HEK293 (cell line): ENCODE results near the gene SUOX.

Experiments
- CTCF ChIA-PET: fragments of 350-600 bp; formaldehyde crosslinking; extraction: SDS; loops from one replicate; lab custom pipeline; 2021; ENCODE audit warnings: antibody characterized with exemption; lab: Yijun Ruan, JAX
- POLR2A ChIA-PET: fragments of 300-600 bp; formaldehyde crosslinking; extraction: SDS; loops from one replicate; lab custom pipeline; 2020; ENCODE audit warnings: antibody characterized with exemption, inconsistent platforms; lab: Yijun Ruan, JAX
- H3K27ac ChIP-seq: fragments of 200-500 bp; sonication (Bioruptor generic); 2 replicates; pipeline ENCODE4 v1.5.1; 2014; ENCODE audit warnings: low read depth, low read length, control low read depth, inconsistent platforms; ENCODE audit errors: extremely low read depth
- H3K36me3 ChIP-seq, 2 experiments: fragments of 200-500 bp in 1 of 2; sonication (Bioruptor generic) in 1 of 2; 1 replicate in 1 of 2; 2 replicates in 1 of 2; pipeline ENCODE4 v1.5.1; 2014 to 2017; ENCODE audit warnings: inconsistent platforms in 2 of 2, low read length in 2 of 2; ENCODE audit not compliant: control insufficient read depth in 2 of 2, insufficient read depth in 1 of 2
- H3K4me1 ChIP-seq: fragments of 200-500 bp; sonication (Bioruptor generic); 2 replicates; pipeline ENCODE4 v1.5.1; 2014; ENCODE audit warnings: mild to moderate bottlenecking, low read length, inconsistent platforms; ENCODE audit not compliant: control insufficient read depth, insufficient read depth
- H3K4me3 ChIP-seq: 2 replicates; pipeline ENCODE4 v1.5.1; 2011; ENCODE audit warnings: low read depth, mild to moderate bottlenecking, control low read depth, low read length, moderate library complexity
- H3K9me3 ChIP-seq: fragments of 200-500 bp; sonication (Bioruptor generic); 2 replicates; pipeline ENCODE4 v1.5.1; 2014; ENCODE audit warnings: low read depth, low read length, inconsistent platforms; ENCODE audit not compliant: control insufficient read depth, insufficient read depth
- KLF7 ChIP-seq: fragments of 450-650 bp; formaldehyde crosslinking; IDR thresholded peaks from 2 replicates; pipeline ENCODE4 v1.5.1; 2016; ENCODE audit warnings: missing biosample characterization, missing genetic modification characterization, borderline replicate concordance
- OSR2 ChIP-seq: fragments of 450-650 bp; formaldehyde crosslinking; IDR thresholded peaks from 2 replicates; pipeline ENCODE4 v1.5.1; 2016; ENCODE audit warnings: missing biosample characterization, missing genetic modification characterization
- REPIN1 ChIP-seq: fragments of 450-650 bp; formaldehyde crosslinking; IDR thresholded peaks from 2 replicates; pipeline ENCODE4 v1.5.1; 2017; ENCODE audit warnings: missing biosample characterization, missing genetic modification characterization, low read depth
- WT1 ChIP-seq: fragments of 450-650 bp; formaldehyde crosslinking; IDR thresholded peaks from 2 replicates; pipeline ENCODE4 v1.5.1; 2016; ENCODE audit warnings: missing biosample characterization, missing genetic modification characterization
- YY1 ChIP-seq: fragments of 450-650 bp; formaldehyde crosslinking; IDR thresholded peaks from 2 replicates; pipeline ENCODE4 v1.5.1; 2018; ENCODE audit warnings: missing biosample characterization, missing genetic modification characterization
- ZBTB1 ChIP-seq: fragments of 450-650 bp; formaldehyde crosslinking; IDR thresholded peaks from 2 replicates; pipeline ENCODE4 v1.5.1; 2016; ENCODE audit warnings: missing biosample characterization, missing genetic modification characterization
- ZBTB8A ChIP-seq: fragments of 450-650 bp; formaldehyde crosslinking; IDR thresholded peaks from 2 replicates; pipeline ENCODE4 v1.5.1; 2016; ENCODE audit warnings: missing biosample characterization, missing genetic modification characterization
- ZIC2 ChIP-seq: fragments of 450-650 bp; formaldehyde crosslinking; IDR thresholded peaks from 2 replicates; pipeline ENCODE4 v1.5.1; 2016; ENCODE audit warnings: missing biosample characterization, missing genetic modification characterization
- ZNF202 ChIP-seq: fragments of 450-650 bp; formaldehyde crosslinking; IDR thresholded peaks from 2 replicates; pipeline ENCODE4 v1.5.1; 2016; ENCODE audit warnings: missing biosample characterization, missing genetic modification characterization, borderline replicate concordance
- ZNF391 ChIP-seq: fragments of 450-650 bp; formaldehyde crosslinking; IDR thresholded peaks from 2 replicates; pipeline ENCODE4 v1.5.1; 2016; ENCODE audit warnings: low read depth, missing biosample characterization, missing genetic modification characterization, borderline replicate concordance
- ZNF529 ChIP-seq: fragments of 450-650 bp; formaldehyde crosslinking; IDR thresholded peaks from 2 replicates; pipeline ENCODE4 v1.5.1; 2017; ENCODE audit warnings: missing genetic modification characterization, missing biosample characterization; ENCODE audit not compliant: insufficient replicate concordance
- ZNF555 ChIP-seq: fragments of 450-650 bp; formaldehyde crosslinking; conservative IDR thresholded peaks from 2 replicates; pipeline ENCODE4 v1.5.1; 2017; ENCODE audit warnings: missing biosample characterization, mild to moderate bottlenecking, missing genetic modification characterization, inconsistent platforms
- TF ChIP-seq, protein P1 (sequence below): fragments of 450-650 bp; formaldehyde crosslinking; IDR thresholded peaks from 2 replicates; pipeline ENCODE4 v1.5.1; 2016; ENCODE audit warnings: missing biosample characterization, missing genetic modification characterization
- TF ChIP-seq, protein P2 (sequence below): fragments of 450-650 bp; formaldehyde crosslinking; IDR thresholded peaks from 2 replicates; pipeline ENCODE4 v1.5.1; 2016; ENCODE audit warnings: missing biosample characterization, missing genetic modification characterization
- TF ChIP-seq, protein P3 (sequence below): fragments of 450-650 bp; formaldehyde crosslinking; IDR thresholded peaks from 2 replicates; pipeline ENCODE4 v1.5.1; 2016; ENCODE audit warnings: missing biosample characterization, missing genetic modification characterization
- TF ChIP-seq, protein P4 (sequence below): fragments of 450-650 bp; formaldehyde crosslinking; IDR thresholded peaks from 2 replicates; pipeline ENCODE4 v1.5.1; 2016; ENCODE audit warnings: missing biosample characterization, missing genetic modification characterization
- TF ChIP-seq, protein P5 (sequence below): sonication (generic); formaldehyde crosslinking; IDR thresholded peaks from 2 replicates; pipeline ENCODE4 v1.8.1; 2022; ENCODE audit warnings: mild to moderate bottlenecking, moderate library complexity, missing genetic modification reagents
- TF ChIP-seq, protein P6 (sequence below): fragments of 450-650 bp; IDR thresholded peaks from 2 replicates; pipeline ENCODE4 v1.5.1; 2018; ENCODE audit warnings: missing biosample characterization, mild to moderate bottlenecking, missing genetic modification characterization
- TF ChIP-seq, protein P7 (sequence below): fragments of 450-650 bp; formaldehyde crosslinking; IDR thresholded peaks from 2 replicates; pipeline ENCODE4 v1.5.1; 2016; ENCODE audit warnings: missing biosample characterization, missing genetic modification characterization
- TF ChIP-seq, protein P8 (sequence below): fragments of 450-650 bp; formaldehyde crosslinking; IDR thresholded peaks from 2 replicates; pipeline ENCODE4 v1.5.1; 2017; ENCODE audit warnings: missing biosample characterization, missing genetic modification characterization

Gene SUOX

DNA sequence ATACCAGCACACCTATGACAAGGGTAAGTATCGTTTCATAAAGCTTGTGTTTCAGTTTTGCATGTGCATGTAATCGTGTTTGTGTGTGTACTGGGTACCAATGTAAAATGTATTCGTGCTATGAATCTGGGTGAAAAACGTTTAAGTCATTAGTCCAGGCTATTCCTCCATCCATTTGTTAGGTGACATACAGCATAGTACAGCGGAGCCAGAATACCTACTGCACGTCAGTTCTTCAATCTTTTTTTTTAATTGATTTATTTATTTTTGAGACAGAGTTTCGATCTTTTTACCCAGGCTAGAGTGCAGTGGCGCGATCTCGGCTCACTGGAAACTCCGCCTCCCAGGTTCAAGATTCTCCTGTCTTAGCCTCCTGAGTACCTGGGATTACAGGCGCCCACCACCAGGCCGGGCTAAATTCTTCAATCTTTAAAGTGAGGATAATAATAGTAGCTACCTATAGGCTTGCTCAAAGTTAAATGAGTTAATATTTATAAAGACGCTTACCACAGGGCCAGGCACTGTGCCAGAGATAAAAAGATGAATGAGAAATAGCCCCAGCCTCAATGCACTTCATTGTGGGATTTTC, 44.0 kb downstream of the SUOX start (continued):
- TF ChIP-seq, protein P1, sequence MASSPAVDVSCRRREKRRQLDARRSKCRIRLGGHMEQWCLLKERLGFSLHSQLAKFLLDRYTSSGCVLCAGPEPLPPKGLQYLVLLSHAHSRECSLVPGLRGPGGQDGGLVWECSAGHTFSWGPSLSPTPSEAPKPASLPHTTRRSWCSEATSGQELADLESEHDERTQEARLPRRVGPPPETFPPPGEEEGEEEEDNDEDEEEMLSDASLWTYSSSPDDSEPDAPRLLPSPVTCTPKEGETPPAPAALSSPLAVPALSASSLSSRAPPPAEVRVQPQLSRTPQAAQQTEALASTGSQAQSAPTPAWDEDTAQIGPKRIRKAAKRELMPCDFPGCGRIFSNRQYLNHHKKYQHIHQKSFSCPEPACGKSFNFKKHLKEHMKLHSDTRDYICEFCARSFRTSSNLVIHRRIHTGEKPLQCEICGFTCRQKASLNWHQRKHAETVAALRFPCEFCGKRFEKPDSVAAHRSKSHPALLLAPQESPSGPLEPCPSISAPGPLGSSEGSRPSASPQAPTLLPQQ (tag by site-specific recombination) = no peak
- TF ChIP-seq, protein P2, sequence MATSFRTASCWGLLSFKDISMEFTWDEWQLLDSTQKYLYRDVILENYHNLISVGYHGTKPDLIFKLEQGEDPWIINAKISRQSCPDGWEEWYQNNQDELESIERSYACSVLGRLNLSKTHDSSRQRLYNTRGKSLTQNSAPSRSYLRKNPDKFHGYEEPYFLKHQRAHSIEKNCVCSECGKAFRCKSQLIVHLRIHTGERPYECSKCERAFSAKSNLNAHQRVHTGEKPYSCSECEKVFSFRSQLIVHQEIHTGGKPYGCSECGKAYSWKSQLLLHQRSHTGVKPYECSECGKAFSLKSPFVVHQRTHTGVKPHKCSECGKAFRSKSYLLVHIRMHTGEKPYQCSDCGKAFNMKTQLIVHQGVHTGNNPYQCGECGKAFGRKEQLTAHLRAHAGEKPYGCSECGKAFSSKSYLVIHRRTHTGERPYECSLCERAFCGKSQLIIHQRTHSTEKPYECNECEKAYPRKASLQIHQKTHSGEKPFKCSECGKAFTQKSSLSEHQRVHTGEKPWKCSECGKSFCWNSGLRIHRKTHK (tag by site-specific recombination) = no peak
- no peak for TF ChIP-seq ZBTB1 (tag by site-specific recombination)
- TF ChIP-seq, protein P3, sequence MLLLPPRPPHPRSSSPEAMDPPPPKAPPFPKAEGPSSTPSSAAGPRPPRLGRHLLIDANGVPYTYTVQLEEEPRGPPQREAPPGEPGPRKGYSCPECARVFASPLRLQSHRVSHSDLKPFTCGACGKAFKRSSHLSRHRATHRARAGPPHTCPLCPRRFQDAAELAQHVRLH (tag by site-specific recombination) = no peak
- no peak for TF ChIP-seq ZNF529 (tag by site-specific recombination)
- TF ChIP-seq ZNF391 (tag by site-specific recombination) = no peak
- TF ChIP-seq, all 188 proteins: peak for 12

DNA sequence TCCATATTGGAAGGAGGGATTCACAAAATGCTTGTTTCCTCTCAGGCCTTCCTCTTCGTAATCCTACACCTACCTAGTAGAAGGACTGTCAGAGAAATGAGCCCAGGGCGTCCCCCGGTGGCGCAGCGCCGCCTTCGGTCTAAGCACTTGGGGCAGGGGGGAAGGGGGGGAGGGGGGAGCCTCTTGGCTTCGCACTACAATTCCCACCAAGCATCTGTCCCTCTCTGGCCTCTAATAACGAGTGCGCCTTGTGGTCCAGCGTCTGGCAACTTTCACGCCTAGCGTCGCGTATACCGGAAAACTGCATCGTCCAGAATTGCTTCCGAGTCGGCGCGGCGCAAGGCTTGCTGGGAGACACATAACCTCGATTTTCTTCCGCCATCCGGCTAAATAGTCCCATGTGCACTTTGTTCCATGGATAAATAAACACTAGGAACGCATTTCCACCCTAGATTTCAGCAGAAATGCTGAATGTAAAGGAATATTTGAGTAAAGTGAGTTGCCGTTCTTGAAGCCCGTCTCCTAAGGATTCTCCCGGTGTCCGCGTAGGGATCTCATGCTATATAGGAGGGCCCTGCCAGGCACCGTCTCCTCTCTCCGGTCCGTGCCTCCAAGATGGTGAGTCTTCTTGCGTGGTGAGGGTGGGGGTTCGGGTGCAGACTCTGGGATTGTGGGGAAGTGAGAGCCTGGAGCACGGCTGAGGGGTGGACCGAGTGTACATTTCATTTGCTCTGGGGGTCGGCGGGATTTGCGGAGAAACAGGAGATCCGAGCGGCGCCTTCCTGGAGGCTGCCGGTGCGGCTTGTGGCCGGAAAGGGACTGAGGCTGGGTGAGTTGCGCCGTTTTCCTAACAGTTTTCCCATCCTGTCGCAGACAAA, 44.7 kb downstream of the SUOX start, which contains the start of gene RPS26:
Gene RPS26, plus strand, starts transcription at position 367 of the 878 bp plus-strand sequence. Its CDS starts 249 bp downstream, at position 616.
- ChIA-PET CTCF (interaction anchor here (0.9 to 4.4 kb wide), 11 partner anchors 12 to 303 kb away, joined by 3 to 46 read pairs (median 4); partner anchors contain the start of gene SUOX), POLR2A (interaction anchor here (1.1 to 1.7 kb wide), 3 partner anchors 35 to 303 kb away, joined by 4 to 10 read pairs (median 5); partner anchors contain the start of gene RAB5B)
- peaks cover 14 to 34% of the 10 kb centered on the region in 2 experiments for H3K36me3 ChIP-seq
- H3K4me1 ChIP-seq = peaks cover 19% of the 10 kb centered on the region
- H3K4me3 ChIP-seq = peak within 1 kb of the TSS; percentile 75
- peak within 1 kb of the TSS; percentile 93 for H3K27ac ChIP-seq
- no peaks in the 10 kb centered on the region for H3K9me3 ChIP-seq
- TF ChIP-seq, protein P4, sequence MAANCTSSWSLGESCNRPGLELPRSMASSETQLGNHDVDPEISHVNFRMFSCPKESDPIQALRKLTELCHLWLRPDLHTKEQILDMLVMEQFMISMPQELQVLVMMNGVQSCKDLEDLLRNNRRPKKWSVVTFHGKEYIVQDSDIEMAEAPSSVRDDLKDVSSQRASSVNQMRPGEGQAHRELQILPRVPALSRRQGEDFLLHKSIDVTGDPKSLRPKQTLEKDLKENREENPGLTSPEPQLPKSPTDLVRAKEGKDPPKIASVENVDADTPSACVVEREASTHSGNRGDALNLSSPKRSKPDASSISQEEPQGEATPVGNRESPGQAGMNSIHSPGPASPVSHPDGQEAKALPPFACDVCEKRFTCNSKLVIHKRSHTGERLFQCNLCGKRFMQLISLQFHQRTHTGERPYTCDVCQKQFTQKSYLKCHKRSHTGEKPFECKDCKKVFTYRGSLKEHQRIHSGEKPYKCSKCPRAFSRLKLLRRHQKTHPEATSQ (tag by site-specific recombination) = 0 out of 2 replicates have a peak, but pooled peaks have one; percentile 18
- TF ChIP-seq YY1 (tag by site-specific recombination) (peak; percentile 94), ZIC2 (tag by site-specific recombination) (peak; percentile 55), KLF7 (tag by site-specific recombination) (peak; percentile 90), WT1 (tag by site-specific recombination) (peak; percentile 71; the same call in 1 of the 2 replicates), OSR2 (tag by site-specific recombination) (peak; percentile 40; the same call in 1 of the 2 replicates), ZNF555 (tag by site-specific recombination) (no peak), REPIN1 (tag by site-specific recombination) (peak; percentile 93), ZBTB8A (tag by site-specific recombination) (peak; percentile 76), ZNF202 (tag by site-specific recombination) (no peak)
- TF ChIP-seq, protein P5, sequence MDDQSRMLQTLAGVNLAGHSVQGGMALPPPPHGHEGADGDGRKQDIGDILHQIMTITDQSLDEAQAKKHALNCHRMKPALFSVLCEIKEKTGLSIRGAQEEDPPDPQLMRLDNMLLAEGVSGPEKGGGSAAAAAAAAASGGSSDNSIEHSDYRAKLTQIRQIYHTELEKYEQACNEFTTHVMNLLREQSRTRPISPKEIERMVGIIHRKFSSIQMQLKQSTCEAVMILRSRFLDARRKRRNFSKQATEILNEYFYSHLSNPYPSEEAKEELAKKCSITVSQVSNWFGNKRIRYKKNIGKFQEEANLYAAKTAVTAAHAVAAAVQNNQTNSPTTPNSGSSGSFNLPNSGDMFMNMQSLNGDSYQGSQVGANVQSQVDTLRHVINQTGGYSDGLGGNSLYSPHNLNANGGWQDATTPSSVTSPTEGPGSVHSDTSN = peak; percentile 73
- TF ChIP-seq, protein P6, sequence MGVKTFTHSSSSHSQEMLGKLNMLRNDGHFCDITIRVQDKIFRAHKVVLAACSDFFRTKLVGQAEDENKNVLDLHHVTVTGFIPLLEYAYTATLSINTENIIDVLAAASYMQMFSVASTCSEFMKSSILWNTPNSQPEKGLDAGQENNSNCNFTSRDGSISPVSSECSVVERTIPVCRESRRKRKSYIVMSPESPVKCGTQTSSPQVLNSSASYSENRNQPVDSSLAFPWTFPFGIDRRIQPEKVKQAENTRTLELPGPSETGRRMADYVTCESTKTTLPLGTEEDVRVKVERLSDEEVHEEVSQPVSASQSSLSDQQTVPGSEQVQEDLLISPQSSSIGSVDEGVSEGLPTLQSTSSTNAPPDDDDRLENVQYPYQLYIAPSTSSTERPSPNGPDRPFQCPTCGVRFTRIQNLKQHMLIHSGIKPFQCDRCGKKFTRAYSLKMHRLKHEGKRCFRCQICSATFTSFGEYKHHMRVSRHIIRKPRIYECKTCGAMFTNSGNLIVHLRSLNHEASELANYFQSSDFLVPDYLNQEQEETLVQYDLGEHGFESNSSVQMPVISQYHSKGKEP = peak; percentile 60; the same call in 1 of the 2 replicates
- TF ChIP-seq, protein P7, sequence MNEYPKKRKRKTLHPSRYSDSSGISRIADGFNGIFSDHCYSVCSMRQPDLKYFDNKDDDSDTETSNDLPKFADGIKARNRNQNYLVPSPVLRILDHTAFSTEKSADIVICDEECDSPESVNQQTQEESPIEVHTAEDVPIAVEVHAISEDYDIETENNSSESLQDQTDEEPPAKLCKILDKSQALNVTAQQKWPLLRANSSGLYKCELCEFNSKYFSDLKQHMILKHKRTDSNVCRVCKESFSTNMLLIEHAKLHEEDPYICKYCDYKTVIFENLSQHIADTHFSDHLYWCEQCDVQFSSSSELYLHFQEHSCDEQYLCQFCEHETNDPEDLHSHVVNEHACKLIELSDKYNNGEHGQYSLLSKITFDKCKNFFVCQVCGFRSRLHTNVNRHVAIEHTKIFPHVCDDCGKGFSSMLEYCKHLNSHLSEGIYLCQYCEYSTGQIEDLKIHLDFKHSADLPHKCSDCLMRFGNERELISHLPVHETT (tag by site-specific recombination) = peak; percentile 100
- TF ChIP-seq, protein P8, sequence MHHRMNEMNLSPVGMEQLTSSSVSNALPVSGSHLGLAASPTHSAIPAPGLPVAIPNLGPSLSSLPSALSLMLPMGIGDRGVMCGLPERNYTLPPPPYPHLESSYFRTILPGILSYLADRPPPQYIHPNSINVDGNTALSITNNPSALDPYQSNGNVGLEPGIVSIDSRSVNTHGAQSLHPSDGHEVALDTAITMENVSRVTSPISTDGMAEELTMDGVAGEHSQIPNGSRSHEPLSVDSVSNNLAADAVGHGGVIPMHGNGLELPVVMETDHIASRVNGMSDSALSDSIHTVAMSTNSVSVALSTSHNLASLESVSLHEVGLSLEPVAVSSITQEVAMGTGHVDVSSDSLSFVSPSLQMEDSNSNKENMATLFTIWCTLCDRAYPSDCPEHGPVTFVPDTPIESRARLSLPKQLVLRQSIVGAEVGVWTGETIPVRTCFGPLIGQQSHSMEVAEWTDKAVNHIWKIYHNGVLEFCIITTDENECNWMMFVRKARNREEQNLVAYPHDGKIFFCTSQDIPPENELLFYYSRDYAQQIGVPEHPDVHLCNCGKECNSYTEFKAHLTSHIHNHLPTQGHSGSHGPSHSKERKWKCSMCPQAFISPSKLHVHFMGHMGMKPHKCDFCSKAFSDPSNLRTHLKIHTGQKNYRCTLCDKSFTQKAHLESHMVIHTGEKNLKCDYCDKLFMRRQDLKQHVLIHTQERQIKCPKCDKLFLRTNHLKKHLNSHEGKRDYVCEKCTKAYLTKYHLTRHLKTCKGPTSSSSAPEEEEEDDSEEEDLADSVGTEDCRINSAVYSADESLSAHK = peak; percentile 81
